Stimulated activated CD4-positive, alpha-beta T cell treated with anti-CD3 and anti-CD28 coated beads, Interleukin-2, amount 100 ng/mL, for 24 hours (primary cell): ENCODE measurements around the gene CASP8.
"Not testable (repeated sequence)": the region's sequence is repeated elsewhere in the genome, so short reads cannot be mapped to it uniquely, and the experiment has no call there.

ENCODE experiments used
- DNase-seq, 2 donors: peaks; one replicate each; pipeline ENCODE4 v3.0.0-alpha.2; 2020

Gene CASP8

DNA sequence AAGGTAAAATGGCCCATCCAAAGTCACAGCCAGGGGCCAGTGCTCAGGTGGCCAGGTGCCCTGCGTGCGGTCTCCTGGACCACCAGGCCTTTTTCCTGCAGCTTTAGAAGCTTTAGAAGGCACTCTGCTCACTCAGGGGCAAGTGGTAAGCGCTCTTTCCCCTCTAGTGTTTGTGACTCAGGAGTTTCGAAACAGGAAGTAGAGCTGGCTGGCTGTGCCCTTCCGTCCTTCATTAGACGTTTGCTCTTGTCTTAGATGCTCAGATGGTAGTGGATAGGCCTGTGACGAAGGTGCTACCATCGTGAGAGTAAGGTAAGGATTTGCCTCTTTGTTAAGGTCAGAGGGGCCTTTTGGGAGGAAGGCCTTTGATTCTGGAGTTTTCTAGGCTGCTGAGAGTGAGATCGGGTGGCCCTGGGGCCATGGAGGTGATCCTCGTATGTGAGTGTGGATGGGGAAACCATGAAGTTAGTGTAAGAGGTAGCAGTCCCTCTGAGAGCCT is at the start of gene CASP8:
Gene CASP8, plus strand, starts transcription at position 235 of the 499 bp plus-strand sequence. CDS start 5,951 bp downstream, outside the sequence.
- peak; percentile 48 to 58 for DNase-seq

DNA sequence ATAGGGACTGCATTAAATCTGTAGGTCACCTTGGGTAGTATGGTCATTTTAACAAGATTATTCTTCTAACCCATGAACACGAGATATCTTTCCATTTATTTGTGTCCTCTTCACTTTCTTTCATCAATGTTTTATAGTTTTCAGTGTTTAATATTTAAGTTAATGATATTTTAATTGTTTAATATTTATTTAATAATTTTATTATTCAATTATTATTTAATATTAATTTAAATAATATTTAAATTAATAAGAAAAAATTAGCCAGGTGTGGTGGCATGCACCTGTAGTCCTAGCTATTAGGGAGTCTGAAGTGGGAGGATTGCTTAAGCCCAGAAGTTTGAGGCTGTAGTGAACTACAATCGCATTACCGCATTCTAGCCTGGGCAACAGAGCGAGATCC is 44.4 kb upstream of the CASP8 start:
- DNase-seq, result no peak

DNA sequence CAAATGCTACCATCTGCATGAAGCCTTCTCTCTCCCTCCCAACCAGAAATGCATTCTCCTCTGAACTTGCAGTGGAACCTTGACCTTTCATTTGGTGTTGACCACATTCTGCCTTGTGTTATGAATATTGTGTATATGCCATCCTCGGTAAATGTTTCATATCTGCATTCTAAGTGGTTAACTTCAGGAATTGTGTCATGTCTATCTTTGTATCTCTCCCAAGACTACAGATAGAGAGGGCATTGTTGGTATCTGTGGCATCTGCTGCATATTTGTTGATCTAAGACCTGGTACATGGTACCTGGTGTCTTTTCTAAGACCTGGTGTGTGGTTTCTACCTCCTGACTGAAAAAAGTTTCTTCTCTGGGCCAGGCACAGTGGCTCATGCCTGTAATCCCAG is 43.4 kb upstream of the CASP8 start:
- no peak for DNase-seq

DNA sequence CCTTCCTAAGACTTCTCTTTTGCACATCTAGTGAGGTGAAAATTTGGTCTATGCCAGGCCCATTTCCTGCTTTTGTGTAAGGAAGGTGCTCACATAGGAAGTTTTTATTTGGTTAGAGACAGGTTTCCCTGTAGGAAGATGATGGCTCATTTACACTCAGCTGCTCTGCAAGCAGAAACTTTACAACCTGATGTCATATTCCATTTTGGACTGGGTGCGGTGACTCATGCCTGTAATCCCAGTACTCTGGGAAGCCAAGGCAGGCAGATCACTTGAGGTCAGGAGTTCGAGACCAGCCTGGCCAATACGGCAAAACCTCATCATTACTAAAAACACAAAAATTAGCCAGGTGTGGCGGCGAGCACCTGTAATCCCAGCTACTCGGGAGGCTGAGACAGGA is 41.6 kb upstream of the CASP8 start:
- DNase-seq, result no peak

DNA sequence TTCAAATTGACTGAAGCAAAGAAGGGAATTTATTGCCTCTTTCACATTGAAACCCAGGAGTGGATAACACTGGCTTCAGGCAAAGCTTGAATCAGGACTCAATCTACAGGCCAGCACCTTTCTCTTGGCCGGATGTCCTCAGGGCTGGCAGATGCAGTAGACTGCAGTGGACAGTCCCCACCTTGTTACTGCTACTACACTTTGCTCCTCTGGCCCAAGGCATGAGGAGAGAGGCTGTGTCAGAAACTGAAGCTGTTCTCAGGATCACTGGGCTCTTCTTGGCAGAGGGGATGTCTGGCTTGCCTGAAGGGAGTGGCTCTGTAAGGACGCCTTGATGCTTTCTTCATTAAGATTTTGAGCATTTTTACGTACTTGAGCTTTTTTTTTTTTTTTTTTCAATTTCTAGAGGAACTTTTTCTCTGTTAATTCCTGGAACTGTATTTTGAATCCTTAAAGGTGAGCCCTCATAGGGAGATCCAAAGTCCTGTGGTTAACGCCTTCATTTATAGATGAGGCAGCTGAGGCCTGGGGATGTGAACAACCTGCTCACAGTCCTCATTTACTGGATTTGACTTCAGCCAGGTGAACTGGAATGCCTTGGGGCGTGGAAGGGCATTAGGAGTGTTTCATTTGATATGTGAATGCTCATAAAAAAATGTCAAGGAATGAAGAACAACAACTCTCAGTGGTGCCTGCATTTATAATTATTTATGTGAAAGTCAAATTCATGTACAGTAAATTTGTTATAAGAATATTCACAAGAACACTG is 40.8 kb upstream of the CASP8 start:
- no peak for DNase-seq

DNA sequence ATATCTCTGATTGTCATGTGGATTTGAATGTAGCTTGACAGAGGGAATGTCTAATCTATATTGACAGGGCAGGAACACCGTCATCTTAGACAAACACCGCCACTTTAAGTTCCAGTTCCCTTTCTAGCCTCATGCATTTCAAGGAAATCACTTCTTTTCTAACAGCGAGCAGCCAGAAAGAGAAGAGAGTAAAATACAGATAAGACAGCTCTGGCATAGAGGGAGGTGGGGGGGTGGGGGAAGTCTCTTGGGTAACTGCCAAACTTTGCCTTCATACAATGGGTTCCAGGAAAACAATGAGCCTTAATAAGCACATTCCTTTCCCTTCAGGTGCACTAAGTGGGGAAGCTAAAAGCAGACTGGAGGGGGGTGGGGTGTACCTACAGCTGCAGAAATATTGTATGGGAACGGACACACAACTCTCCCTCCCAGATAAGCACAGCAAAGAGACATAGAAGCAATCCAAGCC is 40.2 kb upstream of the CASP8 start:
- no peak for DNase-seq

DNA sequence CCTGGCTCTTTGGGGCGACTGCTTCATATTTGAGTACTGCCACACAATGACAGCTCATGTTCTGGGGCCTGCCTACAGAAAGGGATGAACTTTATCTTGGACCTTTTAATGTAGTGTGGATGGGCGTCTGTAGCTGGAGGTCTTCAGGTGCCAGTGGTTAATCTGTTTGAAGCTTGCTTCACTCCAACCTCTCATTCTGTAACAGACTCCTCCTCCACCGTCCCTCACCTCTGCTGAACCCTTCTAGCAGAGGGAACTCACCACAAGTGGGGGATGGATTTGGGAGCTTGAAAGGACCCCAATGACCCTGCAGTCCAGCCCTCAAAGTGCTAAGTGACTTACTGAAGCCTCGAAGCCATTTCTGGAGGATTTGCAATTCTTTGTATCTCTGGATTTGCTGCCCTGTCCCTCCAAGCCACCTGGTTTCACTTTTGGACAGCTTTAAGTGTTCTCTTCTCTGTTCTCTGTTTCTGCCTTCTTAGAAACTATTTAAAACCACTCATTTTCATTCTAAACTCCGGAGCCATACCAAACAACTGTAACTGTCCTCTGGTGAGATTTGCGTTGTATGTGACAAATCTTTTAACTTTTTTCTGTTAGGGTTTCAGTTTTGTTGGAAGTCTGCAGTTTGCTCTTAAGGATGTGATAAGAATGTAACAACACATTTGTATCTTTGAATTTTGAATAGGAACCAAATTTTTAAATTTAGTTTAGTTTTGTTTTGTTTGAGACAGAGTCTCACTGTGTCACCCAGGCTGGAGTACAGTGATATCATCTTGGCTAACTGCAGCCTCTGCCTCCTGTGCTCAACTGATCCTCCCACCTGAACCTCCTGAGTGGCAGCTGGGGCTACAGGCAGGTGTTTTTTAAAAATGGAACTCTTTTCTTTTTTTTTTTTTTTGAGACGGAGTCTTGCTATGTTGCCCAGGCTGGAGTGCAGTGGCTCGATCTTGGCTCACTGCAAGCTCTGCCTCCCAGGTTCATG is 37.0 kb upstream of the CASP8 start:
- no peak for DNase-seq

DNA sequence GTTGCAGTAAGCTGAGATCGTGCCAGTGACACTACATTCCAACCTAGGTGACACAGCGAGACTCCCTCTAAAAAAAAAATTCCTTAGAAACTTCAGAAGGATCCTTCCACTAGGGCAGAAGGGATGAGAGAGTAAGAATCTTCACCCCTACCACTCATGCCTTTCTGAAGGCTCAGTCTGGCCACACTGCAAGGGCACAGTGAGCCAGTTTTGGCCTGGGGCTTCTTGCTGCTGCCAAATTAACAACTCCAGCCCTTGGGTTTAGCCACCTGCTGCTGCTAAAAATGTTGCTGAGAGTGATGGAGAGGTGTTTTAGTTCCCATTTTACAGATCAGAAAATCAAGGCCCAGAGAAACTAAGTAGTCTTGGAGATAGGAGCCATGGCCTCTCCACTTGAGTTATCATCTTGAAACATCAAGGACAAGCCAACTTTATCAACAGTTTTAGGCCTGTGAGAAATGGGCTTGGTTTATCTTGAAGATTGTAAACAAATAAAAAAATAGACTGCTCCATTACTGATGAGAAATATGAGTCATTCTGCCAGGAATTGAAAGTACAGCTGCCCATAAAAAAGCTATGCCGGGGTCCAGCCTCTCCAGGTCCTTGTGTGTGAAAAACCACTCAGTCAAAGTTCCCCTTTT is 31.9 kb upstream of the CASP8 start:
- DNase-seq, result no peak

DNA sequence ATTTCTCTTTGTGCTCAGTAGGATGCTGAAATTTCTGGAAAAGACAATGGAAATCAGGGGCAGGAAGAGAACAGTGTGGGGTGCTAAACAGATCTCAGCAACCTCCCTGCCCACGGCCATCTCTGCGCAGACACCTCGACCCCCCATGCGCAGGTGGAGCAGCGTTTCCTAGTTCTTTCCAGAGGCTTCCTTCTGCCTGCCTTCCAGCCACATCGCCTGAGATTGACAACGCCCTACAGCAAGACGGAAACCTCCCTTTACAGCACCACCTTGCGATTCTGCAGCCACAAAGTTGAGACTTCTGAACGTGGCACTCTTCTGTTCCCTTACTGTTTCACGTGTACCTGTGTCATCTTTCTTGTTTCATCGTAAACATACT is 31.4 kb upstream of the CASP8 start:
- DNase-seq, result no peak

DNA sequence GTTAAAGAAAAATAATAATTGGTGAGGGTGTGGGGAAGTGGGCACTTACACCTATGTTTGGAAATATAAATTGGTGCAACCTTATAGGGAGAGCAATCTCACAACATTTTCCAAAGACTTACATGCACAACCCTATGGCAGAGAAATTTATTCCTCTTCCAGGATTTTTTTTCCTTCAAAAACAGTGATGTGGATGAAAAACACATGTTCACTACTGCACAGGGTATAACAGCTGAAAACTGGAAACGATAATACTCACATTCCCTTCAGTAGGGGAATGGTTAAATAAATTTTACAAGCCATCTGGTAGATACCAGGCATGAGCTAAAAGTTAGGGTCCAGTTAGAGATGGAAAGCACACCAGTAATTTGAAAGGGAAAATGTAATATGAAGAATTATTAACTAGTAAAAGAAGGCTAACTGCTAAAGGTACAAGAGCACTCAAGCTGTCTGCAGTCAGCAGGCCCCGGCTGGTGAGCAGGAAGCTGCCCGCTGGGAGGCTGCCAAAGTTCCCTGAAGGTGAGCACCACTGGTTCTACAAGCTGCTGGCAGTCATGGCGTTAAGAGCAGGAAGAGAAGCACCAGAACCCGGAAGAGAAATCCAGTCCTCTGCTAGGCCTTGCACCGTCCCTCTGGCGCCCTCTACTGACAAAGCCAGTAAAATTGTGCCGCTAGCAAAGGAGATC is 28.4 kb upstream of the CASP8 start:
- DNase-seq, result peak; percentile 90 to 94

DNA sequence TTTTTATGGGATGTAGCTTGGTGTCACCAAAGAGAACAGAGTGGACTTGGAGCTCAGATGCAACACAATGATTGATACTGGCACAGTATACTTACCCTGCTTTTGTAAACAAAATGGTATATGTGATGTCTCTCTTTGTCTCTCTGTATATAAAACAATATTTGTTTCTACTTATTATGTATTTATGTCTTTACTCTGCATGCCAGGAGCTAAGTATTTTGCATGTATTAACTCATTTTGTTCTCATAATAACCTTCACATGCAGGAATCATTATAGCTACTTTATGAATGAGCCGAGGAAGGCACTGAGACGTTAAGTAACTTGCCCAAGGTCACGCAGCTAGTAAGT is 27.9 kb upstream of the CASP8 start:
- no peak for DNase-seq

DNA sequence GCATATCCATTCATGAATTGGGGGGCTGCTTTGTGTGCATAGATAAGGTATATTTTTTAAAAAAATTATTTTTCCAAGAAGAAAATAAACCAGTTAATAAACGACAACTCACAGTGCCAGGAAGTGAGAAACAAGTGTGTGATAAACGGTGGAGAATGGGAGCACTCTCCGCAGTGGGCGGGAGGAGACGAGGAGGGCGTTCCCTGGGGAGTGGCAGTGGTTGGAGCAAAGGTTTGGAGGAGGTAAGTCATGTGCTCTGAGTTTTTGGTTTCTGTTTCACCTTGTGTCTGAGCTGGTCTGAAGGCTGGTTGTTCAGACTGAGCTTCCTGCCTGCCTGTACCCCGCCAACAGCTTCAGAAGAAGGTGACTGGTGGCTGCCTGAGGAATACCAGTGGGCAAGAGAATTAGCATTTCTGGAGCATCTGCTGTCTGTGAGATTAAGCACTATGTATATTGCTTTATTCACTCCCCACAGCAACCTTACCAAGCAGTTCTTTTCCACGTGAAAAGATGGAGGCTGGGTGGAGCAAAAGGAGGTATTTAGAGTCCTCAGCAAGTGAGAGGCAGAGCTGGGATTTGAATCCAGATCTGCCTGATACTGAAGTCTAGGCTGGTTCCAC is 27.0 kb upstream of the CASP8 start:
- peak; percentile 89 for DNase-seq

DNA sequence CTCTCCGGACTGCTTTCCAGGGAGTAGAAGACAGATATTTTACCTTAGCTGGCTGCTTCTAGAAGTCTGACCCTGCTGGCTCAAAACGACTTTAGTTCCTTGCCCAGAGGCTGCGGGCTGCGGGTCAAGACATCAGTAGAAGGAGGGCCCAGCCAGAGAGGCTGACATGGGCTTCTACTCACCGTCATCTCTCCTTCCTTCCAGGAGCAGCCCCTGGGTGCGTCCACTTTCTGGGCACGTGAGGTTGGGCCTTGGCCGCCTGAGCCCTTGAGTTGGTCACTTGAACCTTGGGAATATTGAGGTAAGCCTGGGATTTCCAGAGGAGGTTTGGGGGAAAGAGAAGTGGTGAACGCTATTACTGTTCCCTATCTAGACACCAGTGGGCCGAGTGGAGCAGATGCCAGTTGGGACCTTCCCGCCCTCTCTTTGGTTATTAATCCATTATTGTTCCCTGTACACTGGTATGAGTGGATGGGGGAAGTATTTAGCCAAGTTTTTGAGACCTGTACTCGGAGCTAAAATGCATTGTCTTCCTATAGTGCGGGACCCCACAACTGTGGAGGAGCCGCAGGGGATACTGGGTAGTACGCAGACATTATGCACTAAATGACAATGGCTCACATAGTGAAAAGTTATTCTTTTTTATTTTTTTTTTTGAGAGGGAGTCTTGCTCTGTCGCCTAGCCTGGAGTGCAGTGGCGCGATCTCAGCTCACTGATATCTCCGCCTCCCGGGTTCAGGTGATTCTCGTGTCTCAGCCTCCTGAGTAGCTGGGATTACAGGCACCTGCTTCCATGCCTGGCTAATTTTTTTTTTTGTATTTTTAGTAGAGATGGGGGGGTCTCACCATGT is 26.3 kb upstream of the CASP8 start:
- DNase-seq, result peak; percentile 24 to 35

DNA sequence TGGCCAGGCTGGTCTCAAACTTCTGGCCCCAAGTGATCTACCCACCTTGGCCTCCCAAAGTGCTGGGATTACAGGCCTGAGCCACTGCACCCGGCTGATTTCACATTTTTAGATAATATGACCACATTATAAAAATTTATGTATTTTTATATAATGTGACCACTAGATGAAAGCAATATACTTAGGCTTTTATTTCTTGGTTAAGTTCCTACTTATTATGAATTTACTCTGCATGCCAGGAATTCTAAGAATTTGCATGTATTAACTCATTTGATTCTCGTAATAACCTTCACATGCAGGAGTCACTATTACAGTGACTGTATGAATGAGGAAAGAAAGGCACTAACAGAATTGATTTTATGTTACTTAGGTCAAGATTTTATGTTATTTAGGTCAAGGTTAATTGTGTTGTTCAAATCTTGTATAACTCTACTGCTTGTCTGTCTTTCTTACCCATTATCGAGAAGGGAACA is 25.6 kb upstream of the CASP8 start:
- DNase-seq, result no peak

DNA sequence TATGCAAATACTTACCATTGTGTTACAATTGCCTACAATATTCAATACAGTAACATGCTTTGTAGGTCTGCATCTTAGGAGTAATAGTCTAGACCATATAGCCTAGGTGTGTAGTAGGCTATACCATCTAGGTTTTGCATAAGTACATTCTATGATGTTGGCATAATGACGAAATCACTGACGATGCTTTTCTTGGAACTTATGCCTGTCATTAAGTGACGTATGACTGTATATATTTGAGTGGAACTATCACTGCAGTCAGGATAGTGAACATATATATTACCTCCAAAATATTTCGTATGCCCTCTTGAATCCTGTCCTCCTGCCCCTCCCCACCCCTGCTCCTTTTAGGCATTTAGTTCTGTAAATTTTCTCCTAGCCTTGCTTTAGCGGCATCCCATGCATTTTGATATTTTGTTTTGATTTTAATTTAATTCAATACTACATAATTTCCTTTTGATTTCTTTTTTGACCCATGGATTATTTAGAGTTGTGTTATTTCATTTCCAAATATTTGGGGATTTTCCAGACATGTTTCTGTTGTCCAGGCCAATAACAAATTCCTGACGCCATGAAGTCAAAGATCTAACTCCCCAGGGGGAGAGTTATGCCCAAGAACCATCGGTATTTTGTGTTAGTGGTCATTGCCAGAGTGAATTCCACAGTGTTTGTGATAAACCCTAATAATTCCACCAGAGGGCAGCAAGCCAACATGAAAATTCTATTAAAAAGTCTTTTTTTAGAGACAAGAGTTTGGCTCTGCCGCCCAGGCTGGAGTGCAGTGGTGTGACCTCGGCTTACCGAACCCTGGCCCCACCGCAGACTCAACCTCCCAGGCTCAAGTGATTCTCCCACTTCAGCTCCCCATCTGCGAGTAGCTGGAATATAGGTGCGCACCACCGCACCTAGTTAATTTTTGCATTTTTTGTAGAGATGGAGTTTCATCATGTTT is 24.2 kb upstream of the CASP8 start:
- peak; percentile 35 to 44 for DNase-seq

DNA sequence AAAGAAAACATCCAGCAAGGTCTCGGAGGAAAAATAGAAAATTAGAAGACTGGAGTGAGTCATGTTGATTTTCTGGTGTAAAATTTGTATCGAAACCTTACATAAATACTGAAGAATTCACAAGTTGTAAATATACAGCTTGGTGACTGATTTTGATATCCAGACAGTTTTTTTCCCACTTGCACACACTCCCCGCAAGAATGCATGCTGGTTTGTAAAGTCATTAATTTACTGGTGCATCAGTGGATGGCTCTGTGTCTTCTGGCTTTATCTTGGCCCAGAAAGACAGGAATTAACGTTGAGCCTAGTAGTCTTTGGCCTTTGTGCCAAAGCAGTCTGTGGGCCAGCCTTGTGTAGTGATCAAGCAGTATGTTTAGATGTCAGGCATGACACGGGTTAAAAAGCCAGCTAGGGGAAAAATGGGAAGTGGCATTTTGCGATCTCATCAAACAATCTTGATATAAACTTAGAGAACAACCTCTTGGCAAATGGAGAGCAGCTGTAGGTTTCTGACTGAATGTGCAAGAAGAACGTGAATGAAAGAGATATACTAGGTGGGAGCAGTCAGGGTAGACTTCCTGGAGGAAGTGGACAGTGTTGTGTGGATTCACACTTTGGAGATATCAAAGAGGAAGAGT is 22.7 kb upstream of the CASP8 start:
- DNase-seq, result no peak

DNA sequence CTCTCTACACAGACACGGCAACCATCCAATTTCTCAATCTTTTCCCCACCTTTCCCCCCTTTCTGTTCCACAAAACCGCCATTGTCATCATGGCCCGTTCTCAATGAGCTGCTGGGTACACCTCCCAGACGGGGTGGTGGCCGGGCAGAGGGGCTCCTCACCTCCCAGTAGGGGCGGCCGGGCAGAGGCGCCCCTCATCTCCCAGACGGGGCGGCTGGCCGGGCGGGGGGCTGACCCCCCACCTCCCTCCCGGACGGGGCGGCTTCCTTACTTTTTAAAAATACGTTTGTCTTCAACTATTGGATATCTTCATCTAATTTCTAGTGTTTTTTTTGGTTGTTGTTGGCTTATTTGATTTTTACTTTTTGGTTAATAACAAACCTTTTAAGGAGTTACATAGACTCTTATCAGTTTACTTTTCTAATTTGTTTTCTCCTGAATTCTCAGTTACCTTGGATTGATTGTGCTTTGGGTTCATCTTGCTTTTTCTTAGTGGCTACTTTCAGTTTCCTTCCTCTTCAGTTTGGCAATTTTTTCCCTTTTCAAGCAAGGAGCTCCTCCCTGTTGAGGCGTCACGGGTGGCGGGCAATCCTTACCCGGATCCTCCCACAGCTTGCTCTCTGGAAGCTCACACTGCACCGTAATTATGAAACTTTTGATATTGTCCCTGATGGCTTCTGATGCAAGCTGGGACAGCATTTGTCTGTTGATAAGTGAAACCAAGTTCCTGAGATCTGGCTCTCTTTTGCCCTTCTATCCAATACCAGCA is 21.0 kb upstream of the CASP8 start:
- DNase-seq, result not testable (repeated sequence)

DNA sequence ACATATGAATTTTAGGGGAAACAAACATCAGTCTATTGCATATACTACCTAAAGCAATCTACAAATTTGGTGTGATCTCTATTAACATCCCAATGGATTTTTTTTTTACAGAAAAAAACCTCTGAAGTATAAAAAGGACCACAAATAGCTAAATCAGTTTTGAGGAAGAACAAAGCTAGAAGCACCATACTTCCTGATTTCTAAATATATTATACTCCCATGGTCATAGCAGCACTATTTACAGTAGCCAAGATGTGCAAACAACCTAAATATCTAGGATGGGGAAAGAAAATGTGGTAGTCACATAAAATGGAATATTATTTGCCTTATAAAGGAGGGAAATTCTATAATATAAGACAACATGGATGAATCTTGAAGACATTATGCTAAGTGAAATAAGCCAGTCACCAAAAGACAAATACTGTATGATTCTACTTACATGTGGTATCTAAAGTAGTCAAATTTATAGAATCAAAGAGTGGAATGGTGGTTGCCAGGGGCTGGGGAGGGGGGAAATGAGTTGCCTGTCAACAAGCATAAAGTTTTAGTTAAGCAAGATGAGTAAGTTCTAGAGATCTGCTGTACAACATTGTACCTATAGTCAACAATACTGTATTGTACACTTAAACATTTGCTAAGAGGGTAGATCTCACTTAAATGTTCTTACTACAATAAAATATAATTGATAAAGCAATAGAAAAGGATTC is 17.6 kb upstream of the CASP8 start:
- DNase-seq, result no peak
